ENCODE results near the gene INTS4.
"Not testable (repeated sequence)": the region's sequence is repeated elsewhere in the genome, so short reads cannot be mapped to it uniquely, and the experiment has no call there.

The INTS4 gene

GRCh38 chr11:77994434-77995362 is at the start of gene INTS4:
Gene INTS4 (minus strand): TSS chr11:77994668. CDS start chr11:77994643, 25 bp downstream.
- peaks cover 10 to 13% of the 10 kb centered on the region in 2 donors for H3K4me1 ChIP-seq (ENCODE audit: control insufficient read depth in 2 of 2, insufficient read depth in 2 of 2, low read length in 2 of 2)
- no peaks in the 10 kb centered on the region for H3K27me3 ChIP-seq (ENCODE audit: control insufficient read depth in 2 of 2, insufficient read depth in 2 of 2, low read length in 2 of 2)
- H3K27ac ChIP-seq (ENCODE audit: low read depth in 2 of 2, low read length in 2 of 2), result peak within 1 kb of the TSS; percentile 85 to 86
- no peaks in the 10 kb centered on the region for H3K9me3 ChIP-seq (ENCODE audit: control insufficient read depth in 2 of 2, low read length in 2 of 2)
- H3K4me3 ChIP-seq (ENCODE audit: low read length in 2 of 2), result peak within 1 kb of the TSS; percentile 89 to 99
- peak within 1 kb of the TSS; percentile 77 to 91 for H3K9ac ChIP-seq (ENCODE audit: low read depth in 1 of 2, low read length in 2 of 2)
- peaks cover 5 to 7% of the 10 kb centered on the region in 2 donors for H3K36me3 ChIP-seq (ENCODE audit: control insufficient read depth in 2 of 2, insufficient read depth in 2 of 2, low read length in 2 of 2)

- H3K27me3 ChIP-seq (ENCODE audit: control insufficient read depth in 2 of 2, insufficient read depth in 2 of 2, low read length in 2 of 2), result no peaks in the 10 kb centered on the region
- H3K9me3 ChIP-seq (ENCODE audit: control insufficient read depth in 2 of 2, low read length in 2 of 2), result no peaks in the 10 kb centered on the region
- no peak overlapping the region for H3K4me3 ChIP-seq (ENCODE audit: low read length in 2 of 2)
- H3K36me3 ChIP-seq (ENCODE audit: control insufficient read depth in 2 of 2, insufficient read depth in 2 of 2, low read length in 2 of 2), result no peaks in the 10 kb centered on the region
- H3K27ac ChIP-seq (ENCODE audit: low read depth in 2 of 2, low read length in 2 of 2), result no peak overlapping the region
- H3K9ac ChIP-seq (ENCODE audit: low read depth in 1 of 2, low read length in 2 of 2), result no peak overlapping the region
- H3K4me1 ChIP-seq (ENCODE audit: control insufficient read depth in 2 of 2, insufficient read depth in 2 of 2, low read length in 2 of 2), result peaks cover 33 to 58% of the 10 kb centered on the region in 2 donors
Measured at GRCh38 chr11:78041843-78042440, 47.5 kb upstream of the INTS4 start.

GRCh38 chr11:78041380-78041719 is 46.9 kb upstream of the INTS4 start:
- H3K9ac ChIP-seq (ENCODE audit: low read depth in 1 of 2, low read length in 2 of 2); H3K36me3 ChIP-seq (ENCODE audit: control insufficient read depth in 2 of 2, insufficient read depth in 2 of 2, low read length in 2 of 2); H3K9me3 ChIP-seq (ENCODE audit: control insufficient read depth in 2 of 2, low read length in 2 of 2); H3K27me3 ChIP-seq (ENCODE audit: control insufficient read depth in 2 of 2, insufficient read depth in 2 of 2, low read length in 2 of 2); H3K27ac ChIP-seq (ENCODE audit: low read depth in 2 of 2, low read length in 2 of 2); H3K4me3 ChIP-seq (ENCODE audit: low read length in 2 of 2): not testable (repeated sequence)
- H3K4me1 ChIP-seq (ENCODE audit: control insufficient read depth in 2 of 2, insufficient read depth in 2 of 2, low read length in 2 of 2), result peaks cover 37 to 63% of the 10 kb centered on the region in 2 donors

- no peak overlapping the region for H3K4me3 ChIP-seq (ENCODE audit: low read length in 2 of 2)
- H3K4me1 ChIP-seq (ENCODE audit: control insufficient read depth in 2 of 2, insufficient read depth in 2 of 2, low read length in 2 of 2), result peaks cover 36 to 59% of the 10 kb centered on the region in 2 donors
- no peaks in the 10 kb centered on the region for H3K27me3 ChIP-seq (ENCODE audit: control insufficient read depth in 2 of 2, insufficient read depth in 2 of 2, low read length in 2 of 2)
- H3K36me3 ChIP-seq (ENCODE audit: control insufficient read depth in 2 of 2, insufficient read depth in 2 of 2, low read length in 2 of 2), result no peaks in the 10 kb centered on the region
- H3K9me3 ChIP-seq (ENCODE audit: control insufficient read depth in 2 of 2, low read length in 2 of 2), result no peaks in the 10 kb centered on the region
- peak overlapping the region in 1 of 2 donors; percentile 16 for H3K27ac ChIP-seq (ENCODE audit: low read depth in 2 of 2, low read length in 2 of 2)
- no peak overlapping the region for H3K9ac ChIP-seq (ENCODE audit: low read depth in 1 of 2, low read length in 2 of 2)
Measured at GRCh38 chr11:78040691-78041379, 46.4 kb upstream of the INTS4 start.

GRCh38 chr11:78039919-78040671 is 45.6 kb upstream of the INTS4 start:
- Histone ChIP-seq H3K27me3 (ENCODE audit: control insufficient read depth in 2 of 2, insufficient read depth in 2 of 2, low read length in 2 of 2) (no peaks in the 10 kb centered on the region), H3K27ac (ENCODE audit: low read depth in 2 of 2, low read length in 2 of 2) (peak overlapping the region; percentile 70 to 81), H3K4me1 (ENCODE audit: control insufficient read depth in 2 of 2, insufficient read depth in 2 of 2, low read length in 2 of 2) (peaks cover 35 to 52% of the 10 kb centered on the region in 2 donors), H3K9me3 (ENCODE audit: control insufficient read depth in 2 of 2, low read length in 2 of 2) (no peaks in the 10 kb centered on the region), H3K9ac (ENCODE audit: low read depth in 1 of 2, low read length in 2 of 2) (peak overlapping the region; percentile 47 to 52), H3K36me3 (ENCODE audit: control insufficient read depth in 2 of 2, insufficient read depth in 2 of 2, low read length in 2 of 2) (no peaks in the 10 kb centered on the region), H3K4me3 (ENCODE audit: low read length in 2 of 2) (peak overlapping the region; percentile 36 to 55)

- Histone ChIP-seq H3K9ac (ENCODE audit: low read depth in 1 of 2, low read length in 2 of 2) (peak overlapping the region; percentile 47 to 52), H3K9me3 (ENCODE audit: control insufficient read depth in 2 of 2, low read length in 2 of 2) (no peaks in the 10 kb centered on the region), H3K4me3 (ENCODE audit: low read length in 2 of 2) (peak overlapping the region in 1 of 2 donors; percentile 55), H3K4me1 (ENCODE audit: control insufficient read depth in 2 of 2, insufficient read depth in 2 of 2, low read length in 2 of 2) (peaks cover 32 to 48% of the 10 kb centered on the region in 2 donors), H3K36me3 (ENCODE audit: control insufficient read depth in 2 of 2, insufficient read depth in 2 of 2, low read length in 2 of 2) (no peaks in the 10 kb centered on the region), H3K27ac (ENCODE audit: low read depth in 2 of 2, low read length in 2 of 2) (peak overlapping the region; percentile 70 to 81), H3K27me3 (ENCODE audit: control insufficient read depth in 2 of 2, insufficient read depth in 2 of 2, low read length in 2 of 2) (no peaks in the 10 kb centered on the region)
Measured at GRCh38 chr11:78039391-78039918, 45.0 kb upstream of the INTS4 start.

- H3K9me3 ChIP-seq (ENCODE audit: control insufficient read depth in 2 of 2, low read length in 2 of 2), result no peaks in the 10 kb centered on the region
- peaks cover 29 to 42% of the 10 kb centered on the region in 2 donors for H3K4me1 ChIP-seq (ENCODE audit: control insufficient read depth in 2 of 2, insufficient read depth in 2 of 2, low read length in 2 of 2)
- no peak overlapping the region for H3K9ac ChIP-seq (ENCODE audit: low read depth in 1 of 2, low read length in 2 of 2)
- H3K36me3 ChIP-seq (ENCODE audit: control insufficient read depth in 2 of 2, insufficient read depth in 2 of 2, low read length in 2 of 2), result no peaks in the 10 kb centered on the region
- no peak overlapping the region for H3K4me3 ChIP-seq (ENCODE audit: low read length in 2 of 2)
- H3K27ac ChIP-seq (ENCODE audit: low read depth in 2 of 2, low read length in 2 of 2), result peak overlapping the region; percentile 70 to 81
- H3K27me3 ChIP-seq (ENCODE audit: control insufficient read depth in 2 of 2, insufficient read depth in 2 of 2, low read length in 2 of 2), result no peaks in the 10 kb centered on the region
Measured at GRCh38 chr11:78038697-78039313, 44.3 kb upstream of the INTS4 start.

GRCh38 chr11:78037825-78038620 is 43.6 kb upstream of the INTS4 start:
- H3K9me3 ChIP-seq (ENCODE audit: control insufficient read depth in 2 of 2, low read length in 2 of 2), result no peaks in the 10 kb centered on the region
- no peak overlapping the region for H3K9ac ChIP-seq (ENCODE audit: low read depth in 1 of 2, low read length in 2 of 2)
- no peak overlapping the region for H3K4me3 ChIP-seq (ENCODE audit: low read length in 2 of 2)
- no peaks in the 10 kb centered on the region for H3K27me3 ChIP-seq (ENCODE audit: control insufficient read depth in 2 of 2, insufficient read depth in 2 of 2, low read length in 2 of 2)
- no peaks in the 10 kb centered on the region for H3K36me3 ChIP-seq (ENCODE audit: control insufficient read depth in 2 of 2, insufficient read depth in 2 of 2, low read length in 2 of 2)
- peaks cover 29 to 34% of the 10 kb centered on the region in 2 donors for H3K4me1 ChIP-seq (ENCODE audit: control insufficient read depth in 2 of 2, insufficient read depth in 2 of 2, low read length in 2 of 2)
- H3K27ac ChIP-seq (ENCODE audit: low read depth in 2 of 2, low read length in 2 of 2), result peak overlapping the region; percentile 65 to 81
